HepG2 (cell line): ENCODE measurements around the gene NSL1. TPM values are rescaled to one million over a fixed set of nuclear protein-coding genes. Genes with fewer than 3 reads are reported as not detected.

ENCODE experiments used
- ATAC-seq: fragments of 200-7000 bp; cut with Tn5 transposase; 3 replicates; pipeline ENCODE4 v1.9.1; 2020; ENCODE audit warnings: mild to moderate bottlenecking, moderate library complexity
- BruUV-seq: library from RNA; stranded (reverse); fragments of 400-500 nt; replicated peaks from 2 replicates; lab custom pipeline; 2021; lab: Mats Ljungman, UMichigan
- CTCF ChIA-PET: fragments of 300-600 bp; formaldehyde crosslinking; extraction: SDS; loops from one replicate; lab custom pipeline; 2021; ENCODE audit warnings: low total read pairs, inconsistent platforms, low intra/inter-chr PET ratio; lab: Yijun Ruan, JAX
- POLR2A ChIA-PET: fragments of 350-600 bp; sonication (Branson Sonifier 250); formaldehyde crosslinking; loops from one replicate; lab custom pipeline; 2020; ENCODE audit warnings: antibody characterized with exemption, inconsistent platforms; lab: Yijun Ruan, JAX
- DNase-seq: peaks from one replicate; pipeline ENCODE4 v3.0.0-alpha.2; 2015; ENCODE audit warnings: low spot score
- FAIRE-seq: peaks from 3 replicates; lab custom pipeline; 2011; peaks lifted over from hg19 to GRCh38; lab: Jason Lieb, UNC
- H2AFZ ChIP-seq: one replicate; pipeline ENCODE4 v1.6.1; 2011; ENCODE audit warnings: low read length, inconsistent platforms
- H3K27ac ChIP-seq: fragments of 300-600 bp; 3 replicates; pipeline ENCODE4 v1.8.0; 2011; ENCODE audit warnings: mixed run types, mild to moderate bottlenecking, mixed read lengths, low read length, inconsistent platforms; ENCODE audit not compliant: insufficient read depth; ENCODE audit errors: extremely low read length
- H3K27me3 ChIP-seq, 2 experiments: fragments of 200-600 bp in 1 of 2; 2 replicates in 1 of 2; 3 replicates in 1 of 2; pipeline versions ENCODE4 v1.6.0 to v1.8.0; 2011; ENCODE audit warnings: low read length in 2 of 2, mild to moderate bottlenecking in 2 of 2, moderate library complexity in 2 of 2, inconsistent platforms in 1 of 2; ENCODE audit not compliant: insufficient read depth in 2 of 2, control insufficient read depth in 1 of 2
- H3K36me3 ChIP-seq, 2 experiments: fragments of 200-600 bp in 1 of 2; replicated peaks in 1 of 2; 2 replicates in 1 of 2; 3 replicates in 1 of 2; pipeline versions ENCODE4 v1.5.1 to v1.8.0; 2011; ENCODE audit warnings: low read length in 2 of 2, inconsistent platforms in 1 of 2; ENCODE audit not compliant: insufficient read depth in 2 of 2, control insufficient read depth in 1 of 2
- H3K4me1 ChIP-seq: 2 replicates; pipeline ENCODE4 v1.5.1; 2012; ENCODE audit warnings: low read length, inconsistent platforms; ENCODE audit not compliant: insufficient read depth
- H3K4me2 ChIP-seq: 2 replicates; pipeline ENCODE4 v1.6.0; 2011; ENCODE audit warnings: low read depth, low read length, inconsistent platforms
- H3K4me3 ChIP-seq, 3 experiments: fragments of 200-600 bp in 1 of 3; sonication (generic), shearing (Covaris generic) in 1 of 3; replicated peaks in 1 of 3; 2 replicates each; pipeline ENCODE4 v1.5.1; 2011 to 2016; ENCODE audit warnings: low read length in 3 of 3, inconsistent platforms in 2 of 3, low read depth in 2 of 3, mild to moderate bottlenecking in 2 of 3, control low read depth in 1 of 3, mixed read lengths in 1 of 3; ENCODE audit not compliant: insufficient read depth in 1 of 3
- H3K79me2 ChIP-seq: one replicate; pipeline ENCODE4 v1.6.1; 2011; ENCODE audit warnings: low read length, inconsistent platforms; ENCODE audit not compliant: insufficient read depth
- H3K9ac ChIP-seq: 2 replicates; pipeline ENCODE4 v1.6.0; 2011; ENCODE audit warnings: mild to moderate bottlenecking, low read depth, low read length, inconsistent platforms; ENCODE audit not compliant: insufficient read depth
- H3K9me3 ChIP-seq: 2 replicates; pipeline ENCODE4 v1.5.1; 2012; ENCODE audit warnings: mild to moderate bottlenecking, low read length
- H4K20me1 ChIP-seq: 2 replicates; pipeline ENCODE4 v1.6.0; 2011; ENCODE audit warnings: inconsistent platforms, mild to moderate bottlenecking, low read length, moderate library complexity; ENCODE audit not compliant: insufficient read depth
- ARID4A ChIP-seq: sonication (generic); formaldehyde crosslinking; IDR thresholded peaks from 2 replicates; pipeline ENCODE4 v1.5.0; 2020; ENCODE audit warnings: mild to moderate bottlenecking, missing genetic modification reagents, borderline replicate concordance
- GPN1 ChIP-seq: sonication (generic); formaldehyde crosslinking; IDR thresholded peaks from 2 replicates; pipeline ENCODE4 v1.5.1; 2020; ENCODE audit warnings: missing genetic modification reagents, borderline replicate concordance
- KLF9 ChIP-seq: IDR thresholded peaks from 2 replicates; pipeline ENCODE4 v1.6.1; 2016; ENCODE audit warnings: low read depth
- MED13 ChIP-seq: sonication (generic); formaldehyde crosslinking; IDR thresholded peaks from 2 replicates; pipeline ENCODE4 v1.5.0; 2020; ENCODE audit warnings: missing genetic modification reagents
- MIER3 ChIP-seq: IDR thresholded peaks from 2 replicates; pipeline ENCODE4 v1.6.1; 2016; ENCODE audit warnings: missing compliant biosample characterization, borderline replicate concordance
- SNAPC2 ChIP-seq: sonication (generic); formaldehyde crosslinking; IDR thresholded peaks from 2 replicates; pipeline ENCODE4 v1.8.1; 2022; ENCODE audit warnings: mild to moderate bottlenecking, missing genetic modification reagents
- YEATS4 ChIP-seq: sonication (generic); formaldehyde crosslinking; IDR thresholded peaks from 2 replicates; pipeline ENCODE4 v1.4.0; 2020; ENCODE audit warnings: missing genetic modification reagents, borderline replicate concordance
- ZNF451 ChIP-seq: sonication (generic); formaldehyde crosslinking; IDR thresholded peaks from 2 replicates; pipeline ENCODE4 v1.5.0; 2020; ENCODE audit warnings: mild to moderate bottlenecking, missing genetic modification reagents
- ZNF546 ChIP-seq: sonication (generic); formaldehyde crosslinking; conservative IDR thresholded peaks from 2 replicates; pipeline ENCODE4 v1.8.1; 2023; ENCODE audit warnings: mild to moderate bottlenecking, missing genetic modification reagents
- ZNF773 ChIP-seq: sonication (generic); formaldehyde crosslinking; IDR thresholded peaks from 2 replicates; pipeline ENCODE4 v1.4.0; 2020; ENCODE audit warnings: missing genetic modification reagents, borderline replicate concordance
- ZSCAN5A ChIP-seq: sonication (generic); formaldehyde crosslinking; IDR thresholded peaks from 2 replicates; pipeline ENCODE4 v1.8.0; 2022; ENCODE audit warnings: mild to moderate bottlenecking, missing genetic modification reagents, borderline replicate concordance
- WGBS: methylation state at CpG from one replicate; pipeline ENCODE4 v1.1.6; 2017; ENCODE audit warnings: low lambda C conversion rate; 5-methylcytosine and 5-hydroxymethylcytosine counted together
- in situ Hi-C: cut with HindIII; loops from 2 replicates; pipeline ENCODE4 v1.10.0; 2017; ENCODE audit warnings: low pct_unique_long_range_greater_than_20kb; ENCODE audit not compliant: extremely low pct_ligation_motif_present
- intact Hi-C: fragments of 100-400 bp; cut with micrococcal nuclease; formaldehyde crosslinking; loops from one replicate; pipeline ENCODE4 v1.10.0; 2022; ENCODE audit not compliant: unreplicated experiment
- polyA plus RNA-seq, 8 experiments: library from polyadenylated mRNA; depleted of rRNA in 3 of 8; stranded (reverse) in 7 of 8; unstranded in 1 of 8; fragments of >200 nt; fragmentation: Illumina TruSeq in 4 of 8; extraction: Trizol in 4 of 8; gene quantifications; 2 replicates each; pipeline versions ENCODE4 v1.2.1 to v1.2.3, GENCODE V29; 2011 to 2016; ENCODE audit warnings: low read depth in 4 of 8, missing spikeins in 1 of 8, mixed read lengths in 1 of 8; ENCODE audit not compliant: insufficient read depth in 1 of 8
- total RNA-seq, 5 experiments: library from RNA; depleted of rRNA; stranded (reverse); fragments of >200 nt; fragmentation: Illumina TruSeq; extraction: Trizol; gene quantifications; 2 replicates each; pipeline ENCODE4 v1.2.3, GENCODE V29; 2016; ENCODE audit warnings: low read depth in 1 of 5

The NSL1 gene
- total and polyA plus RNA-seq, 2 of the 13 experiments (the other 11 are each of a cell fraction or from before 2014, with no cell fraction given): 34.5 to 77.4 TPM

DNA sequence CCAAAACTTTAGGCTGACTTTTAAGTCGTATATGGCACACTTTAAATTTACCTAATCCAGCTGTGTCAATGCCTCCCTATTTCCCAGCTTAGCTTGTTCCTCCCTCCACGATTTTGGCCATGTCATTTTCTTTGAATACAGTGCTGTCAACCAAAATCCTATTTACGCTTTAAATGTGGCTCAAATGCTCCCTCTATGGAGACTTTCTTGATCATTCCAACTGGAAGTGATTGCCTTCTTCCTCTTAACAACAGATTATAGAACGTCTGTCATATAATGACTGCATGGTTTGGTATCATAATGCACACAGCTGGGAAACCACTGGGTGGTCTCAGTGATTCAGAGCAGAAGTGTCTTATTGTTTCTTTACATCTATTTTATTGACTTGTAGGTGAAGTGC lies 73.1 kb downstream of the NSL1 start (continued):
- TF ChIP-seq SNAPC2 (CRISPR knock-in tag) (no peak), ZNF773 (CRISPR knock-in tag) (no peak)
- TF ChIP-seq, all 625 proteins: peak for 2

DNA sequence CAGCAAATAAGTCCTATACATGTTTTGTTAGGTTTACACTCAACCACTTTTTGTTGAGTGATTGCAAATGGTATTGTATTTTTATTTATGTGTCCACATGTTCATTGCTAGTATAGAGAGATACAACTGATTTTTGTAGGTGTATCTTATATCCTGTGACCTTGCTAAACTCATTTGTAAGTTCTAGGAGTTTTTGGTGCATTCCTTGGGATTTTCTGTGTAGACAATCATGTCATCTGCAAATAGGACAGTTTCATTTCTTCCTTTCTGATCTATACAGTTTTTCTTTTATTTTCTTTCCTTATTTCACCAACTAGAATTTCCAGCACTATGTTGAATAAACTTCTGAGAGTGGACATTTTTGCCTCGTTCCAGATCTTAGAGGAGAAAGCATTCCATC lies 75.4 kb downstream of the NSL1 start:
- intact Hi-C loops: no loop called here
- Histone ChIP-seq H4K20me1 (no peaks in the 10 kb centered on the region), H3K27ac (no peak overlapping the region), H3K4me3 (no peak overlapping the region), H2AFZ (no peak overlapping the region), H3K36me3 (no peaks in the 10 kb centered on the region; a peak in 1 of 5 replicates), H3K4me1 (peaks cover 5% of the 10 kb centered on the region), H3K9ac (no peak overlapping the region), H3K9me3 (no peaks in the 10 kb centered on the region), H3K27me3 (peaks cover 0 to 7% of the 10 kb centered on the region in 2 experiments; a peak in 1 of 5 replicates), H3K79me2 (no peaks in the 10 kb centered on the region)
- POLR2A ChIA-PET: no interaction called here
- no peak for FAIRE-seq
- WGBS: 0% methylated on average over 1 of the region's 1 CpG
- CTCF ChIA-PET: no interaction called here
- no peak for DNase-seq
- no TSS peak for BruUV-seq
- ATAC-seq: no peak
- TF ChIP-seq MIER3 (CRISPR knock-in tag): no peak
- TF ChIP-seq, all 625 proteins: peak for 0
- no peak overlapping the region for H3K4me2 ChIP-seq
- in situ Hi-C loops: no loop called here

DNA sequence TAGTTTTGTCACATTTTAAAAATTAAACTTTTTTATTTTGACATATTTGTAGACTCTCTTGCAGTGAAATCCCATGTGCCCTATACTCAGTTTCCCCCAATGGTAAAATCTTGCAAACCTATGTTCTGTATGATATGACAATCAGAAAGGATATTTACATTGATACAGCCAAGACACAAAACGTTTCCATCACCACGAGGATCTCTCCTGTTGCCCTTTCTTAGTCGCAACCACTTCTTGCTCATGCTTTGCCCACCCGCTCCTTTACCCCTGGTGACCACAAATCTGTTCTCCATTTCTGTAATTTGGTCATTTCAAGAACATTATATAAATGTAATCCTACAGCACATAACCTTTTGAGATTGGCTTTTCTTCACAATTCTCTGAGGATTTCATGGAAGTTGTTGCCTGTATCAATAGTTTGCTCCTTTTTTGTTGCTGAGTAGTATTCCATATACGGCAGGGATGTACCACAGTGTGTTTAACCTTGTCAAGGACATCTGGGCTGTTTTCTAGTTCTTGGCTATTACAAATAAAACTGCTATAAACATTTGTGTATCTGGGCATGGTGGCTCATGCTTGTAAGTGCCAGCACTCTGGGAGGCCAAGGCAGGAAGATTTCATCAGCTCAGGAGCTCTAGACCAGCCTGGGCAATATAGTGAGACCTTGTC lies 78.0 kb downstream of the NSL1 start:
- ATAC-seq: no peak
- intact Hi-C loops: no loop called here
- no peak overlapping the region for H2AFZ ChIP-seq
- no peak overlapping the region for H3K27ac ChIP-seq
- H3K27me3 ChIP-seq: peaks cover 0 to 20% of the 10 kb centered on the region in 2 experiments; a peak in 2 of 5 replicates
- H3K4me3 ChIP-seq: no peak overlapping the region
- no peak overlapping the region for H3K4me2 ChIP-seq
- H3K9ac ChIP-seq: no peak overlapping the region
- POLR2A ChIA-PET: no interaction called here
- no peaks in the 10 kb centered on the region for H3K4me1 ChIP-seq
- no peaks in the 10 kb centered on the region for H3K79me2 ChIP-seq
- 49% methylated on average over 5 of the region's 5 CpGs for WGBS
- CTCF ChIA-PET: no interaction called here
- in situ Hi-C loops: no loop called here
- no peaks in the 10 kb centered on the region; a peak in 1 of 5 replicates for H3K36me3 ChIP-seq
- no peak for DNase-seq
- H3K9me3 ChIP-seq: no peaks in the 10 kb centered on the region
- FAIRE-seq: no peak
- no peaks in the 10 kb centered on the region for H4K20me1 ChIP-seq
- no TSS peak for BruUV-seq
- TF ChIP-seq ZSCAN5A: no peak
- TF ChIP-seq ARID4A (CRISPR knock-in tag): no peak
- no peak for TF ChIP-seq GPN1
- no peak for TF ChIP-seq ZNF546 (CRISPR knock-in tag)
- TF ChIP-seq YEATS4: no peak
- no peak for TF ChIP-seq MED13
- no peak for TF ChIP-seq ZNF451 (CRISPR knock-in tag)
- TF ChIP-seq KLF9 (CRISPR knock-in tag): no peak
